GM19035 (cell line): Measurements from ENCODE around the gene KHDRBS1.
"Not testable (repeated sequence)": the region's sequence is repeated elsewhere in the genome, so short reads cannot be mapped to it uniquely, and the experiment has no call there.

Experiments used
- ATAC-seq: cut with Tn5 transposase; IDR thresholded peaks from one replicate; pipeline ENCODE4 v1.9.1; 2021; ENCODE audit not compliant: unreplicated experiment

The KHDRBS1 gene

DNA sequence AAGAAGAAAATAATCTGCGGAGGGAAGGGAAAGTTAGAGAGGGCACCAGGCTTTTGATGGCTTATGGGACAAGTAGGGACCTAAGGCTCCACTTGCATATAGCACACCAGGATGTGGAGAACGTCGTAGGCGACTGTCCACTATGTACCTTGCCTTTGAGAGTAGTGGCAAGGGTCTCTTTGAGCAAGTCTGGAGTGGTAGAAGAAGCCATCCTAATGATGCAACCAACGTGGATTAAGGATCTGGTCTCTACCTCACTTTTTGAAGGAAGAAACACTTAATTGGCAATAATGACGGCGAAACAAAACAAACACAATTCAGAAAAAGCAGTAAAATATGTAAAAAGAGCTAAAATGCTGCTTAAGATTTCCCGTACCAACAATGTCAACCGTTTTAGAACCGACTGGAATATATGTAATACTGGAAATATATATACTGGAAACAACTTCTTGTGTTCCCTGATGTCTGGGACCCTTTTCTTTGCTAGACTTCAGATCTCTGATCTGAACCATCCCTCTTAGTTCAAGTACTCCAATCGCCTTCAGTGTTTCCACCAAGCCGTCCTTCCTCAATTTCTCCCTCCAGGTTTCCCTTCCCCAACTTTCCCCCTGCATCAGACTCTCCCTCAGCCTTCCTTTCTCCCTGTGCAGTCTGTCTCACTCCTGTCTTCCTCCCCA lies 821 bp upstream of the KHDRBS1 start:
- ATAC-seq: no peak

DNA sequence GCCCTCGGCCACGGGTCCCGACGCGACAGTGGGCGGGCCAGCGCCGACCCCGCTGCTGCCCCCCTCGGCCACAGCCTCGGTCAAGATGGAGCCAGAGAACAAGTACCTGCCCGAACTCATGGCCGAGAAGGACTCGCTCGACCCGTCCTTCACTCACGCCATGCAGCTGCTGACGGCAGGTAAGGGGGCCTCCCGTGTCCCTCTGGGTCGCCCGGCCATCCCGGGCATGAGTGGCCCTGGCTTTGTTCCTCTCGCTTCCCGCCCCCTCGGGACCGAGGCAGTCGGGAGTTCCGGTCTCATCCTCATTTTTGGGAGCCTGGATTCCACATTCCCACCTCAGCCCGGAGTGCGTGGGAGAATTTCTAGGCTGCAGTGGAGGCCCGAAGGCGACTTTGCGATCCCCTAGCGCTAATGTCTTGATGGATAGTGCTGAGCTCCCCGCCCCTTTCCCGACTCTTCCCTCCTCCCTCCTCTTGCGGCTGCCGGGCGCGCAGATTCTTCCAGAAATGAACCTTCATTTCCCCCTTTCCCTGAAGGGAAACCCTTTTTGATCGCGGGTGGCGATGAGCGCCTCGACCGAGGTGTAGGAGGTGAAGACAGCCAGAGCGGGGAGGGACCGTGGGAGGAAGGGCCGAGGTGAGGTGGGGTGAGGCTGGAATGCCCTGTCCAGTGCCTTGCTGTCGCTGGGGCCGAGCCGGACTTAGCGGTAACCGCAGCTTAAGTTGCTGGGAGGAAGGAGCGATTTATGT lies 705 bp downstream of the KHDRBS1 start:
- peak; percentile 34 for ATAC-seq

DNA sequence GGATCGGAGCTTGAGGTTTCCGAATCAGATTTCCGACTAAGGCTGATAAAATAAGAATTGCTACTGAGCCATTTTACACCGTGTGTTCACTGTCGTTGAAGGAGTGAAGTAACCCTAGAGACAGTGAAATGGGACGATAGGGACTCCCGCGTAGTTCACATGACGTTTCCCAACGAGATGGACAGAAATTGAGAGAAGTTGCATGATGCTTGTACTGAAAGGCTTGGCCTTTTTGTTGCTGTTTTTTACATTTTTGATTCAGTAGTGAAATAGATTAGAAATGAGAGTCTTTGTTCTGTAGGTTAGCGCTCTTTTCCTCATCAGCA lies 1.2 kb downstream of the KHDRBS1 start:
- ATAC-seq: no peak

DNA sequence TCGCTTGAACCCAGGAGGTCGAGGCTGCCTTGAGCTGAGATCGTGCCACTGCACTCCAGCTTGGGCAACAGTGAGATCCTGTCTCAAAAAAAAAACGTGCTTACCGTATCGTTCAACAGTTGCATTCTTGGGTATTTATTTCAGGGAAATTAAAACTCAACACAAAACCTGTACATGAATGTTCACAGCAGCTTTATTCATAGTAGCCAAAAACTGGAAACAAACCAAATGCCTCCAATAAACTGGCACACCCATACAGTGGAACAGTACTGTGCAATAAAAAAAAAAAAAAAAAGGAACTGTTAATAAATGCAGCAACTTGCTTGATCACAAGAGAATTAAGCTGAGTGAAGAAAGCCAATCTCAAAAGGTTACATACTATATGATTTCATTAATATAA lies 6.7 kb downstream of the KHDRBS1 start:
- no peak for ATAC-seq

DNA sequence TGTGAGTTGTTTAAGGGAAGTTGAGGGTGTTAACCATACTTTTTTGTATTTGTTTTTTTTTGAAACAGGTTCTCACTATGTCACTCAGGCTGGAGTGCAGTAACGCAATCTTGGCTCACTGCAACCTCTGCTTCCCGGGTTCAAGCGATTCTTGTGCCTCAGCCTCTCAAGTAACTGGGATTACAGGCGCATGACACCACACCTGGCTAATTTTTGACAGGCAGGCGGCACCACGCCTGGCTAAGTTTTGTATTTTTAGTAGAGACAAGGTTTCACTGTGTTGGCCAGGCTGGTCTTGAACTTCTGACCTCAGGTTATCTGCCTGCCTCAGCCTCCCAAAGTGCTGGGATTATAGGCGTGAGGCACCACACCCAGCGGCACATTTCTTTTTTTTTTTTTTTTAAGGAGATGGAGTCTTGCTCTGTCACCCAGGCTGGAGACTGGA lies 7.9 kb downstream of the KHDRBS1 start:
- ATAC-seq: not testable (repeated sequence)

DNA sequence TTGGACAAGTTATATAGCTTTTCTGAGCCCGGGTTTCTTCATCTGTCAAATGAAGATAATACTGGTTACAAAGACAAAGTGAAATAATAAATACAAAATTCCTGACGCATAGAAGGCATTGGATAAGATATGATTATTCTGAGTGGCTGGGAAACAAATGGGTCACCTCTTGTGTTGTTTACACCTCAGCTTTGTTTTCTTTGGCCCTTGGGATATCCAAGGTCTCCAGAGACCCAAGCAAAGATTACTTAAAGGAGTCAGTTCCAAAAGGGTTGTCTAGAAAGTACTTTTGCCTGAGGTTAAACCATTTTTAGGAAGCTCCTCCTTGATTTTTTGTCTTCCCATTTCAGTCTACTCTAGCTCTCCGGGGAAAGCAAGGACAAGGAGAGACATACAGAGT lies 9.7 kb downstream of the KHDRBS1 start:
- ATAC-seq: no peak

GRCh38 chr1:32025515-32025914 lies 11.8 kb downstream of the KHDRBS1 start:
- no peak for ATAC-seq

DNA sequence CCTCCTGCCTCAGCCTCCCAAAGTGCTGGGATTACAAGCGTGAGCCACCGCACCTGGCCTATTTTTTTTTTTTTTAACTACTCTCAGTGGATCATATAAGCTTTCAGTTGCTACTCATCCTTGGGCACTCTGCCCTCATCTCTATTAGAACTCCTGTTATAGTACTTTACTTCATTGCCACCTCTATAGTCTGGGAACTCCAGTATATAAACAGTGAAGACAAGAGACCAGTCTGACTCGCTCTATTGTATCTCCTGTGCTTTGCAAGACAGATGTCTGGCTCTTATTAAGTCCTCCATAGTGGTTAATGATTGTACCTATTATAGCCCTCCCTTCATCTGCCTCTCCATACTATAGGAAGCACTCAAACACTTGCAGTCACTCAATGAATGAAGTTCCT lies 15.1 kb downstream of the KHDRBS1 start:
- ATAC-seq: no peak

DNA sequence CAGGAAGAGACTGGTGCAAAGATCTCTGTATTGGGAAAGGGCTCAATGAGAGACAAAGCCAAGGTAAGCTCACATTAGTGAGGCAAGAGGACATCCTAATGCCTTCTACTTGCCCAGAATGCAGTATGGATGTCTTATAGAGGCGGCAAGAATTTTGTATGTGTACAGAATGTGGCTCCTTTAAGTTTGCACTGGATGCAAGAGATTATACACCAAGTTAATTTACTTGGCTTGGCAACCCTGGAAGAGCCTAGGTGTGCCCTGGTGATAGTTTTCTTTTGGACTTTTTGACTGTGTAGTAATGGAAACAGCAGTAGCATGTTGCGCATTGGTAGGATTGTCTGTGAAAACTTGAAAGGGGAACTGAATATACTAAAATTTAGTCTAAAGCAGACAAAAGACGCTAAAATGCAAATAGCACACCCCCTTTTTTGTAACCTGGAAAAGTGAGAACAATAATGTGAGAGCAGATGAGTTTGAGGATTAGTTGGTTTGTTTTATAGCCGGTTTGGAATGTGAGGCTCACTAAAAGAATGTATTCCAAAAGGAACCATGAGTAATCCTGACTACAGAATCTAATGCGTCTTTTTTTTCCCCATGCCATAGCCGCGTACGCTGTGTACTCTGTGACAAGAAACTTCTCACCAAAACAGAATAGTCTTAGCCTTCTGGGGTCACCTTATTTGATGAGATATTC lies 18.1 kb downstream of the KHDRBS1 start:
- no peak for ATAC-seq

- no peak for ATAC-seq
Measured at GRCh38 chr1:32032275-32032615, 18.6 kb downstream of the KHDRBS1 start.

- no peak for ATAC-seq
Measured at GRCh38 chr1:32035119-32035518, 21.5 kb downstream of the KHDRBS1 start.

GRCh38 chr1:32040711-32041110 lies 27.0 kb downstream of the KHDRBS1 start:
- ATAC-seq: no peak

- ATAC-seq: no peak
Measured at GRCh38 chr1:32042330-32042729, 28.7 kb downstream of the KHDRBS1 start.

DNA sequence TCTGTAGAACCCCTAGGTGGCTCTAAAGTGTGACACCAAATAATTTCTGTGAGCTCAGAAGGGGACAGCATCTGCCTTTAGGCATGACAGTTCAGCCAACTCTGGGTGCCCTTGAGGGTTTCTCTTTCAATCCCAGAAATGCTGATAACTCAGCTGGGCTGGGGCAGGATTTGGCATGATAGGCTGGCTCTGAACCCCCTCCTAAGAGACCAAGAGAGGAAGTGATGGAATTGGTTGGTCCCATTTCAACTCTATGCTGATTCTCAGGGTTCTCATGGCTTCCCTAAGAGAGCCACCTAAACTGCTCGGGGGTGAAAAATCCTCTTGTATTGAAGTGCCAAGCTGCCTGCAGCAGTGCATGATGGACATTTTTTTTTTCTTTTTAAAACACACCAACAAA lies 30.6 kb downstream of the KHDRBS1 start:
- ATAC-seq: no peak

GRCh38 chr1:32045772-32046171 lies 32.1 kb downstream of the KHDRBS1 start:
- no peak for ATAC-seq

- ATAC-seq: no peak
Measured at GRCh38 chr1:32047701-32048100, 34.0 kb downstream of the KHDRBS1 start.

DNA sequence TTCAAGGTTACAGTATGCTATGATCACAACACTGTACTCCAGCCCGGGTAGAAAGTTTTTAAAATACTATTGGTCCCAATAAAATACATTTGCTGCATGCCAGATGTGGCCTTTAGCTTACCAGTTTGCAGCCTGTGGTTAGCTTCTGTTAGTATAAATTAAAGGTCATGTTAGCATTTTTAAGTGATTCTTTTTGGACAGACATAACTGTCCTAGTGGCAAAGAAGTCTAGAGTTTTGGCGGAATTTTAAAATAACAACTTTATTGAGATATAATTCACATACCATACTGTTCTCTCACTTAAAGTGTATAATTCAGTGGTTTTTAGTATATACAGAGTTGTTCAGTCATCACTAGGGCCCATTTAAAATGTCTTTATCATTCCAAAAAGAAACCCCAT lies 34.8 kb downstream of the KHDRBS1 start:
- ATAC-seq: no peak

DNA sequence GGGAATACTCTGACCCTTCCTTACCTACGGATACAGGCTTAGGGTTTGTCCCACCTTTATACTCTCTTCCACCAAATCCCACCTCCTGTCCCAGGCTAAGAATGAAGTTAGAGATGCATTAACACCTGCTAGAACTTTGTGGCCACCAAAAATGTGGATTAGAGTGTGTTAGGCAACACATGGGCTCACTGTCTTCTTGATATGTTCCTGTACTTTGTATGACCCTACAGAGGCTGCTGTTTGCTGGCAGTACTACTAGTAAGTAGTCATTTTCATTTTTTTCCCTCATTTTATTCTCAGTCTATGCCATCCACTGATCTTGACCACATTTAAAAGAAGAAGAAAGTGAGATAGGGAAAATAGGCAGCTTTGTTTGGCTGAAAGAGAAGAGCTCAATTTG lies 38.0 kb downstream of the KHDRBS1 start:
- ATAC-seq: no peak

DNA sequence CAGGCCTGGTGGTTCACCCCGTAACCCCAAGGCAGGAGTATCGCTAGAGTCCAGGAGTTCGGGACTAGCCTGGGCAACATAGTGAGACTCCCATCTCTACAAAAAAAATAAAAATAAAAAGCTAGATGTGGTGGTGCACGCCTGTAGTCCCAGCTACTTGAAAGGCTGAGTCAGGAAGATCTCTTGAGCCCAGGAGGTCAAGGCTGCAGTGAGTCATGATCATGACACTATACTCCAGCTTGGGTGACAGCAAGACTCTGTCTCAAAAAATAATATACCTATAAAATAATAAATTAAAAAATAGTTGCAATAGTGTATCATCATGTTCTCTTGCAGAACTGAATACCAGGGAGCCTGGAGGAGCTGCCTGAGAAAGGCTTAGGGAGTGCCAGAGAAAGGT lies 39.2 kb downstream of the KHDRBS1 start:
- ATAC-seq: no peak

- ATAC-seq: no peak
Measured at GRCh38 chr1:32055416-32055815, 41.7 kb downstream of the KHDRBS1 start.

GRCh38 chr1:32056598-32056997 lies 42.9 kb downstream of the KHDRBS1 start:
- no peak for ATAC-seq

- no peak for ATAC-seq
Measured at GRCh38 chr1:32060914-32061313, 47.2 kb downstream of the KHDRBS1 start.
